Endometrium (tissue), 2 donors: ENCODE data around the gene GBX1.

Source experiments
- FAIRE-seq: peaks from 2 replicates; lab custom pipeline; 2012; peaks lifted over from hg19 to GRCh38; lab: Jason Lieb, UNC
- donor health status: control.
- donor health status: control.

The GBX1 gene

GRCh38 chr7:151114151-151115090, 53.1 kb downstream of the GBX1 start:
- FAIRE-seq: no peak

GRCh38 chr7:151113344-151114150, 53.9 kb downstream of the GBX1 start:
- FAIRE-seq: no peak

GRCh38 chr7:151110941-151111645, 56.4 kb downstream of the GBX1 start:
- no peak for FAIRE-seq

- FAIRE-seq: no peak
These were observed 57.1 kb downstream of the GBX1 start for GRCh38 chr7:151110236-151110940.

GRCh38 chr7:151109094-151110048, 58.1 kb downstream of the GBX1 start:
- no peak for FAIRE-seq

GRCh38 chr7:151107882-151108281, 59.6 kb downstream of the GBX1 start:
- no peak for FAIRE-seq

GRCh38 chr7:151104411-151105235, 62.9 kb downstream of the GBX1 start:
- FAIRE-seq: no peak

- FAIRE-seq: no peak
These were observed 63.5 kb downstream of the GBX1 start for GRCh38 chr7:151103973-151104372.

- FAIRE-seq: no peak
These were observed 64.5 kb downstream of the GBX1 start for GRCh38 chr7:151102991-151103390.

GRCh38 chr7:151101621-151102396, 65.7 kb downstream of the GBX1 start:
- no peak for FAIRE-seq

GRCh38 chr7:151100921-151101320, 66.6 kb downstream of the GBX1 start:
- FAIRE-seq: no peak

- FAIRE-seq: no peak
These were observed 67.8 kb downstream of the GBX1 start for GRCh38 chr7:151099486-151100211.
